Panc1 (cell line): ENCODE measurements around the gene PIGL.

Experiments
- CTCF ChIP-seq: fragments of 450-650 bp; IDR thresholded peaks from 2 replicates; pipeline ENCODE4 v1.5.1; 2017; ENCODE audit warnings: mild to moderate bottlenecking
- POLR2AphosphoS5 ChIP-seq: IDR thresholded peaks from 2 replicates; pipeline ENCODE4 v1.6.1; 2012; ENCODE audit warnings: mild to moderate bottlenecking, low read depth, low read length, moderate library complexity
- REST ChIP-seq, 2 experiments: IDR thresholded peaks; 2 replicates each; pipeline ENCODE4 v1.6.1; 2011 to 2012; ENCODE audit warnings: low read depth in 2 of 2, control low read depth in 1 of 2, low read length in 1 of 2, mild to moderate bottlenecking in 1 of 2, moderate library complexity in 1 of 2; ENCODE audit not compliant: insufficient read depth in 1 of 2
- SIN3A ChIP-seq: IDR thresholded peaks from 2 replicates; pipeline ENCODE4 v1.6.1; 2012; ENCODE audit warnings: low read depth, mild to moderate bottlenecking, low read length, moderate library complexity, borderline replicate concordance; ENCODE audit not compliant: insufficient read depth

DNA sequence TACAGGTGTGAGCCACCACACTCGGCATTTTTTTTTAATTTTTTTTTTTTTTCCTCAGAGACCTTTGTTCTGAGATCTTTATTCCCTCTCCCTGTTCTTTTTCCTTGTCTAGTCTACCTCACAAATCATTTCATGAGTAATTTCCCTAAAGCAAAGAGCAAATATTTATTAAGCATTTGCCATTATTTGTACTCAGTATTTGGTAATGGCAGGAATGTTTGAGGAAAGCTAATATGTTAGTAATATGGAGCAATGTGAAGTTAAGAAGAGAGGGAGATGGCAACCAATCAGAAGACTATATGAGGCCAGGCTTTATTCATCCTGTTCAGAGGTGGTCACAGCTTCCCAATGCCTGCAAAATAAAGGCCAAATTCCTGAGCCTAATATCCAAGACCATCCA is 122.9 kb downstream of the PIGL start:
- no peak for TF ChIP-seq CTCF
- no peak for TF ChIP-seq SIN3A
- no peak for TF ChIP-seq POLR2AphosphoS5
- no peak for TF ChIP-seq REST (IDR thresholded peaks at IDR 0.05; ENCODE audit: insufficient read depth in 1 of 2, low read depth in 2 of 2, low read length in 1 of 2)
